Duodenal mucosa (tissue), 2 donors: ENCODE results near the gene PEF1.
"Not testable (repeated sequence)": the region's sequence is repeated elsewhere in the genome, so short reads cannot be mapped to it uniquely, and the experiment has no call there.

Experiments
- H3K27ac ChIP-seq: one replicate; pipeline ENCODE4 v1.7.0; 2013; ENCODE audit warnings: low read depth, low read length
- H3K27me3 ChIP-seq, 2 donors: one replicate each; pipeline ENCODE4 v1.7.0; 2013; ENCODE audit warnings: low read length in 2 of 2, control low read depth in 1 of 2; ENCODE audit not compliant: insufficient read depth in 2 of 2, control insufficient read depth in 1 of 2
- H3K36me3 ChIP-seq, 2 donors: one replicate each; pipeline ENCODE4 v1.7.0; 2013; ENCODE audit warnings: low read length in 2 of 2, control low read depth in 1 of 2; ENCODE audit not compliant: insufficient read depth in 2 of 2, control insufficient read depth in 1 of 2
- H3K4me1 ChIP-seq, 2 donors: one replicate each; pipeline ENCODE4 v1.7.0; 2013; ENCODE audit warnings: low read length in 2 of 2, control low read depth in 1 of 2; ENCODE audit not compliant: insufficient read depth in 2 of 2, control insufficient read depth in 1 of 2
- H3K4me3 ChIP-seq, 2 donors: one replicate each; pipeline ENCODE4 v1.7.0; 2013; ENCODE audit warnings: low read length in 2 of 2, low read depth in 1 of 2
- H3K9ac ChIP-seq, 2 donors: one replicate each; pipeline ENCODE4 v1.7.0; 2013; ENCODE audit warnings: low read length in 2 of 2, low read depth in 1 of 2
- H3K9me3 ChIP-seq, 2 donors: one replicate each; pipeline ENCODE4 v1.7.0; 2013; ENCODE audit warnings: low read length in 2 of 2, control low read depth in 1 of 2; ENCODE audit not compliant: control insufficient read depth in 1 of 2

Gene PEF1

DNA sequence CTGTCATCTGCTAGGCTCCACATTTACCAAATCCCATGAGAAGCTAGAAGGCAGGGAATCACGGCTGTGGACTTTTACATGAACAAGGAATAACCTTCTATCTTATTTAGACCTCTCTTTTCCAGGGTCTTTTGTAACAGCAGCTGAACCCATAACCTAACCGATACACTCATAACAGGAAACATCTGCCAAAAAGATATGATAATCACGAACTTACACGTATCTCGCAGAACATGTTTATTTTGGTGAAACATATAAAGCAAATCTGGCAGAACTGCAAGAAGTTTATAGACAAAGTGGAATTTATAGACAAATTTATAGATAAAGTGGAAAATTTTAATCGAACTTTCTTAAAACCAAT, 48.0 kb downstream of the PEF1 start:
- Histone ChIP-seq H3K4me3 (no peak overlapping the region), H3K4me1 (peaks cover 0 to 5% of the 10 kb centered on the region in 2 donors), H3K27ac (no peak overlapping the region), H3K36me3 (no peaks in the 10 kb centered on the region), H3K9me3 (no peaks in the 10 kb centered on the region), H3K9ac (no peak overlapping the region), H3K27me3 (no peaks in the 10 kb centered on the region)

DNA sequence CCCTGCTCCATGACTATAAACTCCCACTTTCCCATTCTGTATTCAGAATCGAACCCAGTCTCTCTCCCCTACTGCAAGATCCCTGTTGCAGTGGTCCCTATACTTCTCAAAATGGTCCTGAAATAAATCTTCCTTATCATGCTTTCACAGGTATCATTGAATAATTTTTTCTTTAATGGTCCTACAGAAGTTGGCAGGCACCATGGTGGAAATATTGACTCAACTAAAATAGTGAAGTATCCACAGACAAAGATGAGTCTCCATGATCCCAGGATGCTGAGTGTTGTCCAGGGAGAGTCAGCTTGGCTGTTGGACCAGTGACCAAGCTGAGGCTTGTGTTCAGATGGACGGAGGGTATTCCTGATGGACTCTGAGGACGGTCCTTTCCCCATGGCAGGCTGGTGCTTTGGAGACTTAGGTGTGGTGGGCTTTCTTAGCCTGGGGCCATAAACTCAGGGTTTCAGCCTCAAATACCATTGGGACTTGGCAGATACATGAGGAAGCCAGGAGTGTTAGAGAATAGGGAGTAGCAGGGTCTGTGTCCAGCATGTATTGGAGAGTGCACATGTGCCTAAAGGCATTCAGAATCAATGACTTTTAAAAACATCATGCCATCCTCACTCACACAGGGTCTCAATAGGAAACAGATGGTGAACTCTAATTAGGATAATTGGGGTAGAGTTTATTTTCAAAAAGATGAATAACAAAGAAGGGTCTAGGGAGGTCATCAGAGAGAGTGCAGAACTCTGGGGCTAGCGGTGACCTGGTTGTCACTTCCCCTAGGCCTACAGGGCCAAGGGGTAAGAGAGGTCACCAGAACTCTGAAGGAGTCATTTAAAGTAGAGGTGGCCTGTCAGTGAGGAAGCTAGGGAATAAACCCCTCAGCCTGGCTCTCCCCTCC, 48.6 kb downstream of the PEF1 start:
- H3K27ac ChIP-seq = no peak overlapping the region

DNA sequence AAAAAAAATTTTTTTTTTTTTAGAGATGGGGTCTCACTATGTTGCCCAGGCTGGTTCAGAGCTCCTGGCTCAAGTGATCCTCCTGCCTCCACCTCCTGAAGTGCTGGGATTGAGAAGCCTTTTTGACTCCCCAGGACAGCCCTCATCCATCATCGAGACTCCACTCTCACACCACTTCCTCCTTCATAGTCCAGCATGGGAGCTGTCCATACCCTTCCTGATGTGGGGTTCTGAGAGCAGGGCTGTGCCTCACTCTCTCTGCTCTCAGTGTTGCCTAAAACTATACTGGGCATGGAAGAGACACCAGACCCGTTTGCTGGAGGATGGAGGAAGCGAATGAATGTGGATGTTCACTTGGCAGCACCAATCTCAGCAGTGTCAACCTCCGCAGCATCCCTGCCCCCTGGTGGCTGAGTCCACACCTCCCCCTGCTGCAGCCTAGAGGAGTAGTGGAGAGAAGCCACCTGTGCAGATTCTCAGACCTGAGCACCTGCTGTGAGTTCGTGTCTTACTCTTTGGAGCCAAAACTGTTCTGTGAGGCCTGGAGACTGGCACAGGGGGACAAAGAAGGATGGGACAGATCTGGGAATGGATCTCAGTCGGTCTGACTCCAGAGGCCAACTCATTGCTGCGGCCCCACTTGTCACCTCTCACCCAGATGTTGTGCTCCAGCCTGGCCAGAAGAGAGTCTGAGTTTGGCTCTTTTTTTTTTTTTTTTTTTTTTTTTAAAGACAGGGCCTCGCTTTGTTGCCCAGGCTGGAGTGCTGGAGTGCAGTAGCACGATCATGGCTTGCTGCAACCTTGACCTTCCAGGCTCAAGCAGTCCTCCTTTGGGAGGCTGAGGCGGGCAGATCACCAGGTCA, 50.7 kb downstream of the PEF1 start:
- H3K27ac ChIP-seq = no peak overlapping the region
- peaks cover 0 to 5% of the 10 kb centered on the region in 2 donors for H3K4me1 ChIP-seq
- no peak overlapping the region for H3K9ac ChIP-seq
- H3K27me3 ChIP-seq = no peaks in the 10 kb centered on the region
- no peaks in the 10 kb centered on the region for H3K9me3 ChIP-seq
- no peaks in the 10 kb centered on the region for H3K36me3 ChIP-seq
- H3K4me3 ChIP-seq = no peak overlapping the region

More for the DNA sequence above, 48.6 kb downstream of the PEF1 start:
- H3K36me3 ChIP-seq = no peaks in the 10 kb centered on the region
- H3K4me1 ChIP-seq = peaks cover 0 to 5% of the 10 kb centered on the region in 2 donors
- no peaks in the 10 kb centered on the region for H3K27me3 ChIP-seq
- H3K9ac ChIP-seq = no peak overlapping the region
- no peaks in the 10 kb centered on the region for H3K9me3 ChIP-seq
- no peak overlapping the region for H3K4me3 ChIP-seq

DNA sequence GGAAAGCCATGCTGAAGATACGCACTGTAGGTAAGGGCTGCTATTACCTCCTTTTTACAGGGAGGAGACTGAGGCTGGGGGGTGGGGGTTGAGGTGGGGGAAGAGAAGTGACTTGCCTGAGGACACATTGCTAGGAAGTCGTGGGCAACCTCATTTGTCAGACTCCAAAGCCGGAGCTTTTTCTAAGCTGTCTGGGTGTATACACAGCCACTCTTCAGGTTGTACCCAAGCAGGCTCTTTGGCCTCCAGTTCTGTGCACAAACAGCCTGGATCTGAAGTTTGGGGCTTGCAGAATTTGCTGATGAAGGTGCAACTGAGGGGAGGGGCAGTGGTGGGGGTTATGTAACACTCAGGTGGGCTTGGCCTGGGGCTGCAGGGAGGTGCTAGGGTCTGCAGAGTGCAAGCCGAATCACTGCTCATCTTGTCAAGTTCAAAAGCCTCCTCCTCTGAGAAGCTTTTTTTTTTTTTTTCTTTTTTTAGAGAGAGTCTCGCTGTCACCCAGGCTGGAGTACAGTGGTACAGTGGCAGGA, 51.5 kb downstream of the PEF1 start:
- no peaks in the 10 kb centered on the region for H3K9me3 ChIP-seq
- no peaks in the 10 kb centered on the region for H3K36me3 ChIP-seq
- no peak overlapping the region for H3K27ac ChIP-seq

DNA sequence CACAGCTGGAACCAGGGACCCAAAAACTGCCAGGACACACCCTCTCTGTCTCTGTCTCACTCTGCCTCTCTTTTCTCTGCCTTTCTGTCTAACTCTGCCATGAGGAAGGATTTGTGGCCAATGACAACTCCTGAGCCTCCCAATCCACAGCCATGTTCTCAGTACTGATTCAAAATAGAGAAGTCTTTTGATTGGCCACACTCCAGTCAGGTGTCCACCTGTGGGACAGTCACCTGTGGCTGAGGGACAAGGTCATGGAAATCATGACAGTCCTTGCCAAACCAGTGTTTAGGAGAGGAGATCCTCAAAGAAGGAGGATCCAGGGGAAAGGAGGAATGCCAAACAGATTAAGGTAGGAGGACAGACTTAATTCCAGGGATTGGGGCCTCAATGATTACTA, 52.5 kb downstream of the PEF1 start:
- Histone ChIP-seq H3K4me3 (no peak overlapping the region), H3K4me1 (peaks cover 12 to 16% of the 10 kb centered on the region in 2 donors)

More for the DNA sequence above, 51.5 kb downstream of the PEF1 start:
- H3K27me3 ChIP-seq = no peaks in the 10 kb centered on the region
- H3K4me3 ChIP-seq = no peak overlapping the region
- no peak overlapping the region for H3K9ac ChIP-seq
- peaks cover 4 to 9% of the 10 kb centered on the region in 2 donors for H3K4me1 ChIP-seq

DNA sequence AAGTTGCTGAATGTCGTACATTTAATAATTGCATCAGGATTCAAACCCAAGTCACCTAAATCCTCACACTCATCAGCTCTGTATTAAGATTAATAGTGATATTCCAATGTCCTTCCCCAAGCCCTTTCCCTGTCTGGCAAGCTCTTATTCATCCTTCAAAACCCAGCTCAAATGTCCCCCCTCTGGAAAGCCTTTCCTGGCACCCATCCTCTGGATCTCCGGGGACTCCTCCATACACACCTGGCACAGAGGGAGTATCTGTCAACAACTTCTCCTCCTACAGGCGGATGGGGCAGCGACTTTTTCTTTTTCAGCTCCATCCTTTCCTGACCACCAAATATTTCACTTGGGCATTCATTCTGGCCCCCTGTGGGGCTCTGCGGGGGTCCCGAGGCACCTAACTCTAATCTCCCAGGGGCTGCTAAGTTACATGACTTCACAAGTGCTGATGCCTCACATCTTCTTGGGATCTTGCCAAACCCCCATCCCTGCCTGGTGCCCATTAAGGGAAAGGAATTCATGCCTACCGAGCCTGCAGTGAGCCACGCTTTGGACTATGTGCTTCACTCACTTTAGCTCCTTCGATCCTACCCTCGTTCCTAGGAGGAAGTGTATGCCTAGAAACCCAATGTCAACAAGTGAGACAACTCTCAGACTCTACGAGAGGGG, 53.1 kb downstream of the PEF1 start:
- peaks cover 12 to 16% of the 10 kb centered on the region in 2 donors for H3K4me1 ChIP-seq
- H3K27ac ChIP-seq = no peak overlapping the region
- H3K27me3 ChIP-seq = no peaks in the 10 kb centered on the region
- H3K36me3 ChIP-seq = no peaks in the 10 kb centered on the region
- H3K9me3 ChIP-seq = no peaks in the 10 kb centered on the region
- H3K9ac ChIP-seq = no peak overlapping the region
- no peak overlapping the region for H3K4me3 ChIP-seq

More for the DNA sequence above, 52.5 kb downstream of the PEF1 start:
- Histone ChIP-seq H3K9me3 (no peaks in the 10 kb centered on the region), H3K27me3 (no peaks in the 10 kb centered on the region), H3K9ac (no peak overlapping the region), H3K36me3 (no peaks in the 10 kb centered on the region), H3K27ac (no peak overlapping the region)

DNA sequence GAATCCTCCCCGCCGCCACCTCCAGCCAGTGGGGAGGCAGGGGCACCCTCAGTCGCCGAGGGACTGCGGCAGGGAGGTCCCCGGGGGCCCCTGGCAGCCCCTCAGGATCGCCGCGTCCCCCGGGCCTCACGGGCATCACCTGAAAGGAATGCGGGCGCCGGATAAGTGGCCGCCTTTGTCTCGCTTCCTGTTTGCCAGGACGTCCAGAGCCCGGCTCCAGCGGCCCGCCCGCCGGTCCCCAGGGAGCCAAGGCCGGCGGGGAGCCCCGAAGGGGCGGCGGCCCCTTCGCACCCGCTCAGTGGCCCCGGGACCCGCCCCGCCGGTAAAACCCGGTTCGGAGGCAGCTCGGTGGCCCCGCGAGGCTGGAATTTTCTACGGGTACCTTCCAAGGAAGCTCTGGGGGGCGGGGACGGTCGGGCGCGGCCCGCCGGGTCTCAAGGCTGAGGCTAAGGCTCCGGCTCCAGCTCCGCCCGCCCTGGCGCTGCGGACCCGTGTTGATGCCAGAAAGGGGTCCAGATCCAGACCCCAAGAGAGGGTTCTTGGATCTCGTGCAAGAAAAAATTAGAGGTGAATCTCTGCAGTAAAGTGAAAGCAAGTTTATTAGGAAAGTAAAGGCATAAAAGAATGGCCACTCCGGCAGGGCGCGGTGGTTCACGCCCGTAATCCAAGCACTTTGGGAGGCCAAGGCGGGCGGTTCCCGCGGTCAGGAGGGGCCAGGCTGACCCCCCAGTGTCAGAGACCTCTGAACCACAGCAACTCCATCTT, 55.7 kb downstream of the PEF1 start:
- peak overlapping the region; percentile 49 to 54 for H3K9ac ChIP-seq
- H3K4me1 ChIP-seq = peaks cover 14 to 21% of the 10 kb centered on the region in 2 donors

DNA sequence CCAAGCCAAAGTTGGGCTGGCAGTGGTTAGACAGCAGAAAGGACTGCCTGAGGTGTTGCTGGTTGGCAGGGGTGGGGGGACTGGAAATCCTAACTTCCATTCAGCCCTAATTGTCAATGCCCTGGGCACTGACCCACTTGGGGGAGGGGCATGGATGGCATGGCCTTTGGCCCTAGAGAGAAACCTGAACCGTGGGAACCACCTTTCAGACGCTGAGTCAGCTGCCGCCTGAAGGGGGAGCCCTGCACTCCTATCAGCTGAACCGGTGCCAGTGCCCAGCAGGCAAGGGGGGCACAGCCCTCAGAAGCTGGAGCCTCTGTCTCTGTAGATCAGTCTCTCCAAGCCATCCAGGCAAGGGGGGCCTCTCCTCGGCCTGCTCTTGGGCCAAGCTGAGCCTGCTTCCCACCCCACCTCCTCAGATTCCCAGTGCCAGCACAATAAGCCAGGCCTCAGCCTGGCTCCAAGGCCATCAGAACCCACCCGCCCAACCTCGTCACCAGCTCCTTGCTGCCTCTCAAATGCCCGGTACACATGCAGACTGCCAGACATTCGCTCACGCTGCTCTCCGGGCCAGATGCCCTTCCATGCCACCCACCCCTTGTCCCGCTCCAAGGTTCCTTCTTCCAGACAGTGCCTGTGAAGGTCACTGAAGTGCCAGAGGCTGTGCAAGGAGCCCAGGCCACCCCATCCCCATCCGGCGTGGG, 56.8 kb downstream of the PEF1 start:
- Histone ChIP-seq H3K4me3 (peak overlapping the region in 1 of 2 donors; percentile 42), H3K4me1 (peaks cover 24 to 25% of the 10 kb centered on the region in 2 donors), H3K36me3 (peaks cover 11 to 27% of the 10 kb centered on the region in 2 donors), H3K27ac (peak overlapping the region; percentile 26), H3K9me3 (no peaks in the 10 kb centered on the region), H3K9ac (peak overlapping the region in 1 of 2 donors; percentile 54), H3K27me3 (no peaks in the 10 kb centered on the region)

More for the DNA sequence above, 55.7 kb downstream of the PEF1 start:
- H3K36me3 ChIP-seq = peaks cover under 1 to 17% of the 10 kb centered on the region in 2 donors
- no peaks in the 10 kb centered on the region for H3K27me3 ChIP-seq
- H3K9me3 ChIP-seq = no peaks in the 10 kb centered on the region
- H3K4me3 ChIP-seq = peak overlapping the region; percentile 48 to 50
- peak overlapping the region; percentile 42 for H3K27ac ChIP-seq

DNA sequence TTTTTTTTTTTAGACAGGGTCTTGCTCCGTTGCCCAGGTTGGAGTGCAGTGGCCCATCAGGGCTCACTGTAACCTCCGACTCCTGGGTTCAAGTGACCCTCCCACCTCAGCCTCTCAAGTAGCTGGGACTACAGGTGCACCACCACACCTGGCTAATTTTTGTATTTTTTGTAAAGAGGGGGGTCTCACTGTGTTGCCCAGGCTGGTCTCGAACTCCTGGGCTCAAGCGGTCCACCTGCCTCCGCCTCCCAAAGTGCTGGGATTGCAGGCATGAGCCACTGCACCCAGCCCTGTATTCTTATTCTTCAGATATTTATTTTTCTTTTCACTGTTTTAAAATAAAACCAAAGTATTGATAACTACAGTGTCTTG, 57.4 kb downstream of the PEF1 start:
- H3K27me3 ChIP-seq, H3K9ac ChIP-seq, H3K4me3 ChIP-seq, H3K9me3 ChIP-seq: not testable (repeated sequence)
- H3K36me3 ChIP-seq = peaks cover 13 to 29% of the 10 kb centered on the region in 2 donors
- peaks cover 24 to 27% of the 10 kb centered on the region in 2 donors for H3K4me1 ChIP-seq
- H3K27ac ChIP-seq = peak overlapping the region; percentile 26
